ENCODE measurements around the gene TEX36. TPM values are rescaled to one million over a fixed set of nuclear protein-coding genes. Genes with fewer than 3 reads are reported as not detected.

Gene TEX36
- total and polyA plus RNA-seq, 2 donors (not counting 1 experiment from before 2014, with no cell fraction given) = not detected

GRCh38 chr10:125634606-125635005, 48.4 kb downstream of the TEX36 start:
- no peaks in the 10 kb centered on the region for H3K79me2 ChIP-seq (ENCODE audit: control insufficient read depth, insufficient read depth, low read length)
- no peaks in the 10 kb centered on the region for H3K4me1 ChIP-seq (ENCODE audit: control insufficient read depth, extremely low read depth, insufficient read depth, low read length)
- DNase-seq (ENCODE audit: low read depth in 2 of 2) = no peak
- no peaks in the 10 kb centered on the region for H3K27me3 ChIP-seq (ENCODE audit: control insufficient read depth, insufficient read depth, low read length)
- H2AFZ ChIP-seq (ENCODE audit: low read length) = no peak overlapping the region
- H3K36me3 ChIP-seq (ENCODE audit: control insufficient read depth, insufficient read depth, low read length) = no peaks in the 10 kb centered on the region
- no peak overlapping the region for H3K9ac ChIP-seq (ENCODE audit: insufficient read depth, low read length)
- H3K4me2 ChIP-seq (ENCODE audit: extremely low read depth, insufficient read depth, low read length) = no peak overlapping the region
- H3K4me3 ChIP-seq (replicated peaks in 1 of 4; ENCODE audit: control extremely low read depth in 1 of 4, insufficient read depth in 1 of 4, low read depth in 3 of 4, low read length in 4 of 4) = no peak overlapping the region
- H4K20me1 ChIP-seq (ENCODE audit: control insufficient read depth, extremely low read depth, insufficient read depth, low read length) = no peaks in the 10 kb centered on the region
- TF ChIP-seq CTCF (conservative IDR thresholded peaks at IDR 0.05 in 1 of 2, IDR thresholded peaks at IDR 0.05 in 1 of 2; ENCODE audit: low read depth in 1 of 2, low read length in 2 of 2) = no peak
- no peak for TF ChIP-seq EZH2 (IDR thresholded peaks at IDR 0.05; ENCODE audit: low read length, missing control alignments)
- H3K9me3 ChIP-seq (ENCODE audit: control insufficient read depth, insufficient read depth, low read depth, low read length) = no peaks in the 10 kb centered on the region
- no peak overlapping the region for H3K27ac ChIP-seq (ENCODE audit: insufficient read depth, low read length)

- no peaks in the 10 kb centered on the region for H3K79me2 ChIP-seq (ENCODE audit: control insufficient read depth, insufficient read depth, low read length)
- H3K4me3 ChIP-seq (replicated peaks in 1 of 4; ENCODE audit: control extremely low read depth in 1 of 4, insufficient read depth in 1 of 4, low read depth in 3 of 4, low read length in 4 of 4) = no peak overlapping the region
- H3K9ac ChIP-seq (ENCODE audit: insufficient read depth, low read length) = no peak overlapping the region
- DNase-seq (ENCODE audit: low read depth in 2 of 2) = peak in 1 of 2 donors; percentile 56
- H3K27ac ChIP-seq (ENCODE audit: insufficient read depth, low read length) = no peak overlapping the region
- H3K4me2 ChIP-seq (ENCODE audit: extremely low read depth, insufficient read depth, low read length) = no peak overlapping the region
- no peaks in the 10 kb centered on the region for H3K9me3 ChIP-seq (ENCODE audit: control insufficient read depth, insufficient read depth, low read depth, low read length)
- no peak for TF ChIP-seq CTCF (conservative IDR thresholded peaks at IDR 0.05 in 1 of 2, IDR thresholded peaks at IDR 0.05 in 1 of 2; ENCODE audit: low read depth in 1 of 2, low read length in 2 of 2)
- no peak for TF ChIP-seq EZH2 (IDR thresholded peaks at IDR 0.05; ENCODE audit: low read length, missing control alignments)
- H3K36me3 ChIP-seq (ENCODE audit: control insufficient read depth, insufficient read depth, low read length) = no peaks in the 10 kb centered on the region
- H2AFZ ChIP-seq (ENCODE audit: low read length) = no peak overlapping the region
- H3K27me3 ChIP-seq (ENCODE audit: control insufficient read depth, insufficient read depth, low read length) = no peaks in the 10 kb centered on the region
- H3K4me1 ChIP-seq (ENCODE audit: control insufficient read depth, extremely low read depth, insufficient read depth, low read length) = no peaks in the 10 kb centered on the region
- no peaks in the 10 kb centered on the region for H4K20me1 ChIP-seq (ENCODE audit: control insufficient read depth, extremely low read depth, insufficient read depth, low read length)
Observed at GRCh38 chr10:125633517-125633999, 49.4 kb downstream of the TEX36 start.

- no peak overlapping the region for H2AFZ ChIP-seq (ENCODE audit: low read length)
- no peaks in the 10 kb centered on the region for H3K36me3 ChIP-seq (ENCODE audit: control insufficient read depth, insufficient read depth, low read length)
- H3K4me2 ChIP-seq (ENCODE audit: extremely low read depth, insufficient read depth, low read length) = no peak overlapping the region
- no peak overlapping the region for H3K9ac ChIP-seq (ENCODE audit: insufficient read depth, low read length)
- no peak for TF ChIP-seq EZH2 (IDR thresholded peaks at IDR 0.05; ENCODE audit: low read length, missing control alignments)
- no peak for TF ChIP-seq CTCF (conservative IDR thresholded peaks at IDR 0.05 in 1 of 2, IDR thresholded peaks at IDR 0.05 in 1 of 2; ENCODE audit: low read depth in 1 of 2, low read length in 2 of 2)
- no peak overlapping the region for H3K27ac ChIP-seq (ENCODE audit: insufficient read depth, low read length)
- no peaks in the 10 kb centered on the region for H4K20me1 ChIP-seq (ENCODE audit: control insufficient read depth, extremely low read depth, insufficient read depth, low read length)
- H3K9me3 ChIP-seq (ENCODE audit: control insufficient read depth, insufficient read depth, low read depth, low read length) = no peaks in the 10 kb centered on the region
- no peak for DNase-seq (ENCODE audit: low read depth in 2 of 2)
- H3K27me3 ChIP-seq (ENCODE audit: control insufficient read depth, insufficient read depth, low read length) = no peaks in the 10 kb centered on the region
- no peaks in the 10 kb centered on the region for H3K79me2 ChIP-seq (ENCODE audit: control insufficient read depth, insufficient read depth, low read length)
- no peaks in the 10 kb centered on the region for H3K4me1 ChIP-seq (ENCODE audit: control insufficient read depth, extremely low read depth, insufficient read depth, low read length)
- no peak overlapping the region for H3K4me3 ChIP-seq (replicated peaks in 1 of 4; ENCODE audit: control extremely low read depth in 1 of 4, insufficient read depth in 1 of 4, low read depth in 3 of 4, low read length in 4 of 4)
Observed at GRCh38 chr10:125631806-125632205, 51.2 kb downstream of the TEX36 start.
